Dermis microvascular lymphatic vessel endothelial cell (primary cell): ENCODE results near the gene OBSL1. TPM values are rescaled to one million over a fixed set of nuclear protein-coding genes. Genes with fewer than 3 reads are reported as not detected.
A peak's percentile ranks its signal among the peaks of the same experiment; 100 is the strongest.

ENCODE experiments used
- DNase-seq, 2 donors: peaks; one replicate each; pipeline versions ENCODE4 v3.0.0 to v3.0.0-alpha.2; 2010; ENCODE audit warnings: low read depth in 2 of 2
- total RNA-seq: library from RNA; depleted of rRNA; stranded (reverse); fragments of >200 nt; gene quantifications from 2 replicates; pipeline ENCODE4 v1.2.1, GENCODE V29; 2014

Gene OBSL1
- total RNA-seq, 1 donor from 2014 or later, result 17.2 TPM

GRCh38 chr2:219552382-219553167 lies 18.8 kb downstream of the OBSL1 start:
- DNase-seq, result peak in 1 of 2 donors; percentile 70

- no peak for DNase-seq
Observed at GRCh38 chr2:219551441-219552381, 19.6 kb downstream of the OBSL1 start.

- DNase-seq, result no peak
Observed at GRCh38 chr2:219549619-219550018, 21.7 kb downstream of the OBSL1 start.

GRCh38 chr2:219548990-219549389 lies 22.3 kb downstream of the OBSL1 start:
- DNase-seq, result no peak

- DNase-seq, result no peak
Observed at GRCh38 chr2:219547621-219548020, 23.7 kb downstream of the OBSL1 start.

GRCh38 chr2:219545943-219546352 lies 25.4 kb downstream of the OBSL1 start:
- no peak for DNase-seq

GRCh38 chr2:219545295-219545942 lies 25.9 kb downstream of the OBSL1 start:
- no peak for DNase-seq

- DNase-seq, result no peak
Observed at GRCh38 chr2:219544567-219544966, 26.8 kb downstream of the OBSL1 start.

- DNase-seq, result peak; percentile 75 to 91
Observed at GRCh38 chr2:219543596-219544358, 27.6 kb downstream of the OBSL1 start, which contains the start of the genes CHPF and TMEM198. TSS of gene CHPF (minus strand) at chr2:219543809. CDS start at chr2:219543538, 271 bp downstream. TSS of gene TMEM198 (plus strand) at chr2:219544028. CDS start at chr2:219544728, 700 bp downstream.

GRCh38 chr2:219542931-219543595 lies 28.3 kb downstream of the OBSL1 start:
- DNase-seq, result peak in 1 of 2 donors; percentile 7

GRCh38 chr2:219541611-219542180 lies 29.6 kb downstream of the OBSL1 start:
- DNase-seq, result peak; percentile 60 to 79

GRCh38 chr2:219540784-219541504 lies 30.4 kb downstream of the OBSL1 start:
- DNase-seq, result no peak

- DNase-seq, result no peak
Observed at GRCh38 chr2:219539926-219540678, 31.2 kb downstream of the OBSL1 start.

- DNase-seq, result no peak
Observed at GRCh38 chr2:219538956-219539788, 32.2 kb downstream of the OBSL1 start.

GRCh38 chr2:219538504-219538951 lies 32.8 kb downstream of the OBSL1 start:
- no peak for DNase-seq

GRCh38 chr2:219537657-219538488 lies 33.5 kb downstream of the OBSL1 start:
- no peak for DNase-seq

GRCh38 chr2:219536967-219537366 lies 34.4 kb downstream of the OBSL1 start:
- DNase-seq, result no peak
